Mucosa of stomach (tissue), 1 donor: ENCODE measurements around the gene ODAD3.

ENCODE experiments used
- H3K27me3 ChIP-seq: one replicate; pipeline ENCODE4 v1.7.0; 2013; ENCODE audit warnings: mild to moderate bottlenecking, low read length; ENCODE audit not compliant: control insufficient read depth, insufficient read depth
- H3K36me3 ChIP-seq: one replicate; pipeline ENCODE4 v1.7.0; 2013; ENCODE audit warnings: low read length; ENCODE audit not compliant: control insufficient read depth, insufficient read depth
- H3K4me1 ChIP-seq: one replicate; pipeline ENCODE4 v1.7.0; 2013; ENCODE audit warnings: mild to moderate bottlenecking, low read length; ENCODE audit not compliant: control insufficient read depth, insufficient read depth
- H3K4me3 ChIP-seq: one replicate; pipeline ENCODE4 v1.7.0; 2013; ENCODE audit warnings: low read length
- H3K9ac ChIP-seq: one replicate; pipeline ENCODE4 v1.7.0; 2013; ENCODE audit warnings: mild to moderate bottlenecking, low read length, moderate library complexity
- H3K9me3 ChIP-seq: one replicate; pipeline ENCODE4 v1.7.0; 2013; ENCODE audit warnings: mild to moderate bottlenecking, low read length, moderate library complexity; ENCODE audit not compliant: control insufficient read depth
- donor health status: Pancreatic carcinoma.

ODAD3 gene

DNA sequence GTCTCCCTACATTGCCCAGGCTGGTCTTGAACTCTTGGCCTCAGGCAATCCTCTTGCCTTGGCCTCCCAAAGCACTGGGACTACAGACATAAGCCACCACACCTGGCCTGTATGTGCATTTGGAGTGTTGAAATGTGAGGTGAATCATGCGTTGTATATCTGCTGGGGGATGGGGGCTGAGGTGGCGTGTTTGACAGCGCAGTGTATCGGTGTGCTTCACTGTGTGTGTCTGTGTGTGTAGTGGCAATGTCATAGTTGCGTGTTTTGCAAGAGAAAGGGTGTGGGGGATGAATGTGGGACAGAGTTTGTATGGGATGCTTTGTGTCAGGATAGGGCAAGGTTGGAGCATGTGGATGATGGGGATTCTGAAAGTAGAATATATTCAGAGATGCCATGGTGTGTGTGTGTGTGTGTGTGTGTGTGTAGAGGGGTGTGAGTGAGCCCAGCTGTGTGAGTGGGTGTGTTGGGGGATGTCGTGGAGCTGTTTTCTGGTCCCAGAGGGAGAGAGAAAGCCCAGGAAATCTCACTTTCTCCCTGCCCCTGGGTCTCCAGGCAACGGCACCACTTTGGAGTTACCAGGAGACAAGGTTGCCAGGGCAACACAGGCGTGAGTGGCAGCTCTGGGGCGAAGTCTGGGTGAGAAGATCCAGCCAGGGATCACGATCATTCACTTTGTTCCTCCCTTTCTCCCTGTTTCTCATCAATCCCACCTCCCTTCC, 61.6 kb downstream of the ODAD3 start:
- H3K9me3 ChIP-seq: no peaks in the 10 kb centered on the region
- H3K9ac ChIP-seq: no peak overlapping the region
- H3K36me3 ChIP-seq: no peaks in the 10 kb centered on the region
- no peaks in the 10 kb centered on the region for H3K27me3 ChIP-seq
- no peak overlapping the region for H3K4me3 ChIP-seq
- H3K4me1 ChIP-seq: peaks cover 31% of the 10 kb centered on the region

- Histone ChIP-seq H3K27me3 (no peaks in the 10 kb centered on the region), H3K36me3 (no peaks in the 10 kb centered on the region), H3K9ac (no peak overlapping the region), H3K9me3 (no peaks in the 10 kb centered on the region), H3K4me1 (peaks cover 11% of the 10 kb centered on the region), H3K4me3 (no peak overlapping the region)
Observed at GRCh38 chr19:11370744-11371143, 64.2 kb downstream of the ODAD3 start.
